ENCODE results near the gene AGBL4.

DNA sequence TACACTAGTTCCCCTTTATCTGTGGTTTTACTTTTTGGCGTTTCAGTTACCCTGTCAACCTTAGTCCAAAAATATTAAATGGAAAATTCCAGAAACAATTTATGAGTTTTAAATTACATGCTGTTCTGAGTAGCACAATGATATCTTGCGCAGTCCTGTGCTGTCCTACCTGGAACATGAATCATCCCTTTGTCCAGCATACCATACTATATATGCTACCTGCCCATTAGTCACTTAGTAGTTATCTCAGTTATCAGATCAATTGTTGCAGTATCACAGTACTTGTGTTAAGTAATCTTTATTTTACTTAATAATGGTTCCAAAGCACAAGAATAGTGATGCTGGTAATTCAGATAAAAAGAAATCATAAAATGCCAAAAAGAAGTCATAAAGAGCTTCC, 52.7 kb downstream of the AGBL4 start:
- TF ChIP-seq MAFK (IDR thresholded peaks at IDR 0.05; ENCODE audit: low read depth, low read length) (no peak), POLR2A (IDR thresholded peaks at IDR 0.05; ENCODE audit: low read depth, low read length) (no peak), CEBPB (IDR thresholded peaks at IDR 0.05; ENCODE audit: low read depth, low read length) (no peak)
- TF ChIP-seq, protein P1, sequence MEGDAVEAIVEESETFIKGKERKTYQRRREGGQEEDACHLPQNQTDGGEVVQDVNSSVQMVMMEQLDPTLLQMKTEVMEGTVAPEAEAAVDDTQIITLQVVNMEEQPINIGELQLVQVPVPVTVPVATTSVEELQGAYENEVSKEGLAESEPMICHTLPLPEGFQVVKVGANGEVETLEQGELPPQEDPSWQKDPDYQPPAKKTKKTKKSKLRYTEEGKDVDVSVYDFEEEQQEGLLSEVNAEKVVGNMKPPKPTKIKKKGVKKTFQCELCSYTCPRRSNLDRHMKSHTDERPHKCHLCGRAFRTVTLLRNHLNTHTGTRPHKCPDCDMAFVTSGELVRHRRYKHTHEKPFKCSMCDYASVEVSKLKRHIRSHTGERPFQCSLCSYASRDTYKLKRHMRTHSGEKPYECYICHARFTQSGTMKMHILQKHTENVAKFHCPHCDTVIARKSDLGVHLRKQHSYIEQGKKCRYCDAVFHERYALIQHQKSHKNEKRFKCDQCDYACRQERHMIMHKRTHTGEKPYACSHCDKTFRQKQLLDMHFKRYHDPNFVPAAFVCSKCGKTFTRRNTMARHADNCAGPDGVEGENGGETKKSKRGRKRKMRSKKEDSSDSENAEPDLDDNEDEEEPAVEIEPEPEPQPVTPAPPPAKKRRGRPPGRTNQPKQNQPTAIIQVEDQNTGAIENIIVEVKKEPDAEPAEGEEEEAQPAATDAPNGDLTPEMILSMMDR (conservative IDR thresholded peaks at IDR 0.05; ENCODE audit: low read depth, low read length) = no peak
